ENCODE measurements around the gene LPIN3.

DNA sequence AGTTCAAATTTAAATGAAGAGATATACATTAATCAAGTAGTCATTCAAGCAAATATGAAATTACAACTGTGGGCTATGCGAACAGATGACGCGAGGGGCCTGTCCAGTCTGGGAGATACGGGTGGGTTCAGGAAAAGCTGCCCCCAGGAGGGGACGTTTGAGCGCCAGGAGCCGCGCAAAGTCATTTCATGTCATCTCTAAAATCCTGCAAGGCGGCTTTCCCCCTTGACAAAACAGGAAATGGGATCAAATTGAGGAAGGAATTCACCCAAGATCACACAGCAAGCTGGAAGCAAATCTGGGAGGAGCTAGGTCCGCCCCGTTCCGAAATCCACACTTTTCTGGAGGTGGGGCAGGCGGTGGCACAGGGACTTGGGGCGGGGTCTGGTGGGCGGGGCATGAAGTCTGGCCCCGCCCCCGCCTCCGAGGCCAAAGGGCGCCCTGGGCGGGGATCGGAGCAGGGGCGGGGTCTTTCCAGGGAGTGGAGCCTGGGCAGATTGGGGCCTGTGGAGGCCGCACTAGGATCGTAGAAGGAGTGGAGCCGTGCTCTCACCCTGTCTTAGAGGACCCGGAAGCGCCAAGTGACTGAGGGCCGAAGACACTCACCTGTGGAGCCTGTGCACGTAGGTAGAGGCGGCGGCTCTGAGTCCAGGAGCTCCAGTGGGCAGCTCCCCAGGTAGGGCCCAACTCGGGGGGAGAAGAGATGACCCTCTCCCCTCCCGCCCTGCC is at the start of gene LPIN3:
- TF ChIP-seq EZH2 (optimal IDR thresholded peaks at IDR 0.05; ENCODE audit: low read depth, low read length) = no peak
- TF ChIP-seq, protein P1, sequence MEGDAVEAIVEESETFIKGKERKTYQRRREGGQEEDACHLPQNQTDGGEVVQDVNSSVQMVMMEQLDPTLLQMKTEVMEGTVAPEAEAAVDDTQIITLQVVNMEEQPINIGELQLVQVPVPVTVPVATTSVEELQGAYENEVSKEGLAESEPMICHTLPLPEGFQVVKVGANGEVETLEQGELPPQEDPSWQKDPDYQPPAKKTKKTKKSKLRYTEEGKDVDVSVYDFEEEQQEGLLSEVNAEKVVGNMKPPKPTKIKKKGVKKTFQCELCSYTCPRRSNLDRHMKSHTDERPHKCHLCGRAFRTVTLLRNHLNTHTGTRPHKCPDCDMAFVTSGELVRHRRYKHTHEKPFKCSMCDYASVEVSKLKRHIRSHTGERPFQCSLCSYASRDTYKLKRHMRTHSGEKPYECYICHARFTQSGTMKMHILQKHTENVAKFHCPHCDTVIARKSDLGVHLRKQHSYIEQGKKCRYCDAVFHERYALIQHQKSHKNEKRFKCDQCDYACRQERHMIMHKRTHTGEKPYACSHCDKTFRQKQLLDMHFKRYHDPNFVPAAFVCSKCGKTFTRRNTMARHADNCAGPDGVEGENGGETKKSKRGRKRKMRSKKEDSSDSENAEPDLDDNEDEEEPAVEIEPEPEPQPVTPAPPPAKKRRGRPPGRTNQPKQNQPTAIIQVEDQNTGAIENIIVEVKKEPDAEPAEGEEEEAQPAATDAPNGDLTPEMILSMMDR (IDR thresholded peaks at IDR 0.05; ENCODE audit: low read length) = no peak
